Peyer's patch (tissue), 4 donors: ENCODE data around the gene RRP15.

Experiments
- POLR2A ChIP-seq, 2 donors: fragments of 450-650 bp; IDR thresholded peaks; one replicate each; pipeline ENCODE4 v1.5.1; 2017; ENCODE audit warnings: antibody characterized with exemption in 2 of 2, mild to moderate bottlenecking in 2 of 2, moderate library complexity in 2 of 2
- TF ChIP-seq, protein P1 (sequence below), 6 experiments: fragments of 450-650 bp in 4 of 6; fragments of 200-600 bp in 2 of 6; sonication (generic) in 1 of 6; IDR thresholded peaks; one replicate each; pipeline ENCODE4 v1.5.1; 2017 to 2019; ENCODE audit warnings: antibody characterized with exemption in 6 of 6, mild to moderate bottlenecking in 3 of 6, moderate library complexity in 1 of 6

DNA sequence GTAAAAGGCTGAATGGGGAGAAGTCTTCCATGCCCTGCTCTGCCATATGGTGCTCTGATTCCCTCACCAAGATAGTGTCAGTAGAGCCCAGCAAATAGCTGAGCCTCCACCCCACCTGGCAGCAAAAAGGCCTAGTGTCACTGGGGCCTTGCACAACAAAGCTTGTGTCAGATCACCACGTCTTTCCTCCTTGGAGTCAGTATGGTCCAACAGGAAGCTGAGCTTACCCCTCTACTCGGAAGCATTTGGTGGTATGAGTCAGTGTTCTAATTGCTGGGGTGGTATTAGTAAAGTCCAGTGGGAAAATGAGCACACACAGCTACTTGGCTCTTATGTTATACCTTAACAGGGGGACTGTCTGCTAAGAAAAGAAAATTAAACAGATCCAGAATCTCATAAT lies 18.7 kb upstream of the RRP15 start:
- TF ChIP-seq, protein P1, sequence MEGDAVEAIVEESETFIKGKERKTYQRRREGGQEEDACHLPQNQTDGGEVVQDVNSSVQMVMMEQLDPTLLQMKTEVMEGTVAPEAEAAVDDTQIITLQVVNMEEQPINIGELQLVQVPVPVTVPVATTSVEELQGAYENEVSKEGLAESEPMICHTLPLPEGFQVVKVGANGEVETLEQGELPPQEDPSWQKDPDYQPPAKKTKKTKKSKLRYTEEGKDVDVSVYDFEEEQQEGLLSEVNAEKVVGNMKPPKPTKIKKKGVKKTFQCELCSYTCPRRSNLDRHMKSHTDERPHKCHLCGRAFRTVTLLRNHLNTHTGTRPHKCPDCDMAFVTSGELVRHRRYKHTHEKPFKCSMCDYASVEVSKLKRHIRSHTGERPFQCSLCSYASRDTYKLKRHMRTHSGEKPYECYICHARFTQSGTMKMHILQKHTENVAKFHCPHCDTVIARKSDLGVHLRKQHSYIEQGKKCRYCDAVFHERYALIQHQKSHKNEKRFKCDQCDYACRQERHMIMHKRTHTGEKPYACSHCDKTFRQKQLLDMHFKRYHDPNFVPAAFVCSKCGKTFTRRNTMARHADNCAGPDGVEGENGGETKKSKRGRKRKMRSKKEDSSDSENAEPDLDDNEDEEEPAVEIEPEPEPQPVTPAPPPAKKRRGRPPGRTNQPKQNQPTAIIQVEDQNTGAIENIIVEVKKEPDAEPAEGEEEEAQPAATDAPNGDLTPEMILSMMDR (IDR thresholded peaks at IDR 0.05), result no peak
- no peak for TF ChIP-seq POLR2A (IDR thresholded peaks at IDR 0.05)
